DND-41 (cell line): ENCODE measurements around the gene SLC25A43.

Experiments used
- ATAC-seq: fragments of 200-7000 bp; cut with Tn5 transposase; 3 replicates; pipeline ENCODE4 v1.9.1; 2021; ENCODE audit warnings: low read depth; ENCODE audit not compliant: insufficient read depth
- DNase-seq: peaks from one replicate; pipeline ENCODE4 v3.0.0-alpha.2; 2020
- H2AFZ ChIP-seq: 2 replicates; pipeline ENCODE4 v1.6.0; 2012; ENCODE audit warnings: low read depth, low read length
- H3K27ac ChIP-seq: 2 replicates; pipeline ENCODE4 v1.5.1; 2012; ENCODE audit warnings: low read length, inconsistent platforms
- H3K27me3 ChIP-seq: fragments of 200-600 bp; sonication (generic); 2 replicates; pipeline ENCODE4 v1.6.0; 2012; ENCODE audit warnings: low read length, mild to moderate bottlenecking, inconsistent platforms; ENCODE audit not compliant: insufficient read depth, poor library complexity
- H3K36me3 ChIP-seq: 2 replicates; pipeline ENCODE4 v1.5.1; 2012; ENCODE audit warnings: low read length, inconsistent platforms; ENCODE audit not compliant: insufficient read depth
- H3K4me1 ChIP-seq: 2 replicates; pipeline ENCODE4 v1.5.1; 2012; ENCODE audit warnings: mild to moderate bottlenecking, low read length; ENCODE audit not compliant: insufficient read depth
- H3K4me2 ChIP-seq: 2 replicates; pipeline ENCODE4 v1.6.0; 2012; ENCODE audit warnings: mild to moderate bottlenecking, moderate library complexity, low read length, inconsistent platforms; ENCODE audit not compliant: insufficient read depth
- H3K4me3 ChIP-seq, 2 experiments: fragments of 200-600 bp in 1 of 2; shearing (Covaris generic) in 1 of 2; 2 replicates each; pipeline ENCODE4 v1.5.1; 2012 to 2016; ENCODE audit warnings: inconsistent platforms in 2 of 2, low read length in 2 of 2, mild to moderate bottlenecking in 2 of 2, low read depth in 1 of 2, moderate library complexity in 1 of 2
- H3K79me2 ChIP-seq: 2 replicates; pipeline ENCODE4 v1.6.0; 2012; ENCODE audit warnings: low read length, inconsistent platforms; ENCODE audit not compliant: insufficient read depth
- H3K9ac ChIP-seq: 2 replicates; pipeline ENCODE4 v1.6.0; 2012; ENCODE audit warnings: low read depth, mild to moderate bottlenecking, inconsistent platforms, low read length, moderate library complexity
- H3K9me3 ChIP-seq: 2 replicates; pipeline ENCODE4 v1.5.1; 2012; ENCODE audit warnings: low read length, moderate library complexity, mild to moderate bottlenecking, inconsistent platforms; ENCODE audit not compliant: insufficient read depth, severe bottlenecking
- H4K20me1 ChIP-seq: 2 replicates; pipeline ENCODE4 v1.6.0; 2012; ENCODE audit warnings: low read length; ENCODE audit not compliant: insufficient read depth
- CTCF ChIP-seq: IDR thresholded peaks from 2 replicates; pipeline ENCODE4 v1.5.1; 2012; ENCODE audit warnings: borderline replicate concordance, low read length, moderate library complexity, mild to moderate bottlenecking; ENCODE audit not compliant: poor library complexity, severe bottlenecking; ENCODE audit errors: extremely low read depth
- EZH2 ChIP-seq: IDR thresholded peaks from 3 replicates; pipeline ENCODE4 v1.6.1; 2012; ENCODE audit warnings: borderline replicate concordance, low read depth, mild to moderate bottlenecking, moderate library complexity, low read length, inconsistent platforms; ENCODE audit not compliant: severe bottlenecking

Gene SLC25A43

DNA sequence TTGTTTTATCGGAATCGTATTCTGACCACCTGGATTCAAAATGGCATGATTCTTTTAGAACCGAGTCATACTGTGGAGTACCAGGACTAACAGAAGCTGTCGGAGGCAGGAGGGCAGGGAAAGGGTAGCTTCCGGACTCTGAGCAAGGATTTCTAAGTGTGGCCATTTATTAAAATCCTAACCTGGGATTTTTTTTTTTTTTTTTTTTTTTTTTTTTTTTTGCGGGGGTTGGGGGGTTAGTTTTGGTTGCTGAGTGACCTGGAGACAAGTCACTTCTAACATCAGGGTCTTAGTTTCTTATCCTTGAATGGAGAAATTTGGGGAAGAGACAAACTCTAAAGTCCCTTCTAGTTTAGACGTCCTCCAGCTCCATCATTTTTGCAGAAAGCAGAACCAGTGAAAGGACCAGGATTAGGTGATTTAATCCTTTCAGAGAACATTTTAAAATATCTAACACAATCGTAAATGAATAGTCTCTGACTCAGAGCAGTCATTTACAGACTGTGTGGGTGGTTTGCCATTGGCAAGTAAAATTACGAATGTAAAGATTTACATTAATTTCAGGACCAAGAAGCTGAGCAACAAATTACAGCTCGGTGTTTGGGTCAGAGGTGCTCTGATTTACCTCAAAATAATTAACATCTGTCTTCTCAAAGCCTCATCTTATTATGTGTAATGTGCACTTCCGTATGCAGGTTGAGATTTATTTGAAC, 76.4 kb downstream of the SLC25A43 start:
- Histone ChIP-seq H3K4me3 (no peak overlapping the region), H3K4me1 (no peaks in the 10 kb centered on the region), H3K9me3 (no peaks in the 10 kb centered on the region), H3K4me2 (no peak overlapping the region), H3K9ac (no peak overlapping the region), H4K20me1 (peaks cover 3% of the 10 kb centered on the region; the same call in 1 of the 2 replicates), H3K36me3 (peaks cover 10% of the 10 kb centered on the region), H3K27me3 (no peaks in the 10 kb centered on the region), H3K79me2 (no peaks in the 10 kb centered on the region), H3K27ac (no peak overlapping the region), H2AFZ (no peak overlapping the region)
- ATAC-seq (no peak), DNase-seq (no peak)
- TF ChIP-seq CTCF (no peak), EZH2 (no peak)

DNA sequence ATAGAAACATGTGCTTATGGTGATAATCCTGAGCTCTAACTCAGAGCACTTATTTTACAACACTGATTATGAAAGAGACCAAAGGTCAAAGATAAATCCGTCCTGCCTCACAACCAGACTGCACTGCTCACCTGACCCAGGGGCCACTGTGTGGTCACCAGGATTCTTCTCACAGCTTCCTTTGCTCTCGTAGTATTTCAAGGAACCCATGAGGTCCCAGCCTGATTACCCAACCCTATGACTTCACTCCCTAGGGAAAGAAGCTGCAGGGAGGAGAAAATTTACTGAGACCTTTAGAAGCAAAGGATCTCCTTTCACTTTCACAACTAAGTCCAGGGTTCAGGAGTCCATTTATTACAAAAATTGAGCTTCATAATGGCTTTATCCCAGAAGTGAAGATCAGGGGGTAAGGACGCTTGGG, 78.7 kb downstream of the SLC25A43 start:
- no peaks in the 10 kb centered on the region for H3K4me1 ChIP-seq
- H4K20me1 ChIP-seq = no peaks in the 10 kb centered on the region
- H3K27ac ChIP-seq = no peak overlapping the region
- DNase-seq = no peak
- TF ChIP-seq EZH2 (no peak), CTCF (no peak)
- H3K27me3 ChIP-seq = no peaks in the 10 kb centered on the region
- ATAC-seq = no peak
- no peak overlapping the region for H3K4me2 ChIP-seq
- no peak overlapping the region for H3K9ac ChIP-seq
- no peaks in the 10 kb centered on the region for H3K79me2 ChIP-seq
- no peaks in the 10 kb centered on the region for H3K36me3 ChIP-seq
- H3K9me3 ChIP-seq = no peaks in the 10 kb centered on the region
- H2AFZ ChIP-seq = no peak overlapping the region
- H3K4me3 ChIP-seq = no peak overlapping the region

- Histone ChIP-seq H3K9ac (no peak overlapping the region), H4K20me1 (no peaks in the 10 kb centered on the region), H3K27ac (no peak overlapping the region), H2AFZ (no peak overlapping the region), H3K79me2 (no peaks in the 10 kb centered on the region), H3K4me3 (no peak overlapping the region), H3K27me3 (no peaks in the 10 kb centered on the region), H3K4me2 (no peak overlapping the region), H3K9me3 (no peaks in the 10 kb centered on the region), H3K36me3 (no peaks in the 10 kb centered on the region), H3K4me1 (no peaks in the 10 kb centered on the region)
- ATAC-seq = no peak
- TF ChIP-seq EZH2 (no peak), CTCF (no peak)
- DNase-seq = no peak
Observed at GRCh38 chrX:119478504-119478903, 79.4 kb downstream of the SLC25A43 start.

GRCh38 chrX:119479845-119480244, 80.7 kb downstream of the SLC25A43 start:
- H4K20me1 ChIP-seq = no peaks in the 10 kb centered on the region
- H3K9ac ChIP-seq = no peak overlapping the region
- DNase-seq (no peak), ATAC-seq (no peak)
- no peaks in the 10 kb centered on the region for H3K27me3 ChIP-seq
- no peak overlapping the region for H3K4me3 ChIP-seq
- TF ChIP-seq EZH2 (no peak), CTCF (no peak)
- H3K36me3 ChIP-seq = no peaks in the 10 kb centered on the region
- no peaks in the 10 kb centered on the region for H3K79me2 ChIP-seq
- H3K4me1 ChIP-seq = no peaks in the 10 kb centered on the region
- H3K9me3 ChIP-seq = no peaks in the 10 kb centered on the region
- no peak overlapping the region for H3K4me2 ChIP-seq
- H2AFZ ChIP-seq = no peak overlapping the region
- no peak overlapping the region for H3K27ac ChIP-seq
